Measurements from ENCODE around the gene SEMA5A.

The SEMA5A gene

GRCh38 chr5:9462109-9462508, 83.8 kb downstream of the SEMA5A start:
- WGBS (ENCODE audit: insufficient coverage, insufficient read length): no CpG with 5 or more reads among the region's 3 CpGs
- no peaks in the 10 kb centered on the region for H3K36me3 ChIP-seq (ENCODE audit: control insufficient read depth, insufficient read depth, low read length)

GRCh38 chr5:9460885-9461645, 84.8 kb downstream of the SEMA5A start:
- H3K4me3 ChIP-seq (ENCODE audit: low read length): no peak overlapping the region

More at GRCh38 chr5:9462109-9462508, 83.8 kb downstream of the SEMA5A start:
- DNase-seq (ENCODE audit: low read depth, low spot score): no peak
- no peak overlapping the region for H3K27ac ChIP-seq (ENCODE audit: low read length)
- H3K27me3 ChIP-seq (ENCODE audit: control insufficient read depth, insufficient read depth, low read length): no peaks in the 10 kb centered on the region
- peaks cover 1% of the 10 kb centered on the region; the same call in 1 of the 2 replicates for H3K9me3 ChIP-seq (ENCODE audit: control insufficient read depth, insufficient read depth, low read length)
- H3K4me3 ChIP-seq (ENCODE audit: low read length): no peak overlapping the region
- no peaks in the 10 kb centered on the region; the same call in 1 of the 2 replicates for H3K4me1 ChIP-seq (ENCODE audit: control insufficient read depth, insufficient read depth, low read length)

GRCh38 chr5:9456435-9457042, 89.3 kb downstream of the SEMA5A start:
- DNase-seq (ENCODE audit: low read depth, low spot score): no peak
- Histone ChIP-seq H3K27me3 (ENCODE audit: control insufficient read depth, insufficient read depth, low read length) (no peaks in the 10 kb centered on the region), H3K4me3 (ENCODE audit: low read length) (no peak overlapping the region), H3K36me3 (ENCODE audit: control insufficient read depth, insufficient read depth, low read length) (no peaks in the 10 kb centered on the region), H3K4me1 (ENCODE audit: control insufficient read depth, insufficient read depth, low read length) (peaks cover 3% of the 10 kb centered on the region; the same call in 1 of the 2 replicates), H3K9me3 (ENCODE audit: control insufficient read depth, insufficient read depth, low read length) (peaks cover 1% of the 10 kb centered on the region; the same call in 1 of the 2 replicates), H3K27ac (ENCODE audit: low read length) (no peak overlapping the region)
- WGBS (ENCODE audit: insufficient coverage, insufficient read length): no CpG with 5 or more reads among the region's 3 CpGs

More at GRCh38 chr5:9460885-9461645, 84.8 kb downstream of the SEMA5A start:
- no peaks in the 10 kb centered on the region for H3K27me3 ChIP-seq (ENCODE audit: control insufficient read depth, insufficient read depth, low read length)
- no peak for DNase-seq (ENCODE audit: low read depth, low spot score)
- no peaks in the 10 kb centered on the region for H3K36me3 ChIP-seq (ENCODE audit: control insufficient read depth, insufficient read depth, low read length)
- peaks cover 3% of the 10 kb centered on the region; the same call in 1 of the 2 replicates for H3K4me1 ChIP-seq (ENCODE audit: control insufficient read depth, insufficient read depth, low read length)
- WGBS (ENCODE audit: insufficient coverage, insufficient read length): no CpG with 5 or more reads among the region's 3 CpGs
- no peak overlapping the region for H3K27ac ChIP-seq (ENCODE audit: low read length)
- H3K9me3 ChIP-seq (ENCODE audit: control insufficient read depth, insufficient read depth, low read length): peaks cover 1% of the 10 kb centered on the region; the same call in 1 of the 2 replicates

- Histone ChIP-seq H3K27me3 (ENCODE audit: control insufficient read depth, insufficient read depth, low read length) (no peaks in the 10 kb centered on the region), H3K4me1 (ENCODE audit: control insufficient read depth, insufficient read depth, low read length) (peaks cover 3% of the 10 kb centered on the region; the same call in 1 of the 2 replicates), H3K36me3 (ENCODE audit: control insufficient read depth, insufficient read depth, low read length) (no peaks in the 10 kb centered on the region), H3K27ac (ENCODE audit: low read length) (no peak overlapping the region), H3K9me3 (ENCODE audit: control insufficient read depth, insufficient read depth, low read length) (peaks cover 1% of the 10 kb centered on the region; the same call in 1 of the 2 replicates), H3K4me3 (ENCODE audit: low read length) (no peak overlapping the region)
- no peak for DNase-seq (ENCODE audit: low read depth, low spot score)
- WGBS (ENCODE audit: insufficient coverage, insufficient read length): no CpG with 5 or more reads among the region's 4 CpGs
These were observed 89.9 kb downstream of the SEMA5A start for GRCh38 chr5:9455826-9456434.

GRCh38 chr5:9454491-9454890, 91.4 kb downstream of the SEMA5A start:
- Histone ChIP-seq H3K4me1 (ENCODE audit: control insufficient read depth, insufficient read depth, low read length) (peaks cover 3% of the 10 kb centered on the region; the same call in 1 of the 2 replicates), H3K27ac (ENCODE audit: low read length) (no peak overlapping the region), H3K4me3 (ENCODE audit: low read length) (no peak overlapping the region), H3K9me3 (ENCODE audit: control insufficient read depth, insufficient read depth, low read length) (peaks cover 1% of the 10 kb centered on the region; the same call in 1 of the 2 replicates), H3K27me3 (ENCODE audit: control insufficient read depth, insufficient read depth, low read length) (no peaks in the 10 kb centered on the region), H3K36me3 (ENCODE audit: control insufficient read depth, insufficient read depth, low read length) (no peaks in the 10 kb centered on the region)
- WGBS (ENCODE audit: insufficient coverage, insufficient read length): no CpG with 5 or more reads among the region's 3 CpGs
- no peak for DNase-seq (ENCODE audit: low read depth, low spot score)

- no peak for DNase-seq (ENCODE audit: low read depth, low spot score)
- Histone ChIP-seq H3K9me3 (ENCODE audit: control insufficient read depth, insufficient read depth, low read length) (no peaks in the 10 kb centered on the region), H3K36me3 (ENCODE audit: control insufficient read depth, insufficient read depth, low read length) (no peaks in the 10 kb centered on the region), H3K27ac (ENCODE audit: low read length) (no peak overlapping the region), H3K27me3 (ENCODE audit: control insufficient read depth, insufficient read depth, low read length) (no peaks in the 10 kb centered on the region), H3K4me1 (ENCODE audit: control insufficient read depth, insufficient read depth, low read length) (peaks cover 3% of the 10 kb centered on the region; the same call in 1 of the 2 replicates), H3K4me3 (ENCODE audit: low read length) (no peak overlapping the region)
- no CpG with 5 or more reads among the region's 4 CpGs for WGBS (ENCODE audit: insufficient coverage, insufficient read length)
These were observed 91.8 kb downstream of the SEMA5A start for GRCh38 chr5:9454012-9454481.

- WGBS (ENCODE audit: insufficient coverage, insufficient read length): no CpG with 5 or more reads among the region's 2 CpGs
- peaks cover 3% of the 10 kb centered on the region; the same call in 1 of the 2 replicates for H3K4me1 ChIP-seq (ENCODE audit: control insufficient read depth, insufficient read depth, low read length)
- H3K9me3 ChIP-seq (ENCODE audit: control insufficient read depth, insufficient read depth, low read length): no peaks in the 10 kb centered on the region
- H3K27ac ChIP-seq (ENCODE audit: low read length): no peak overlapping the region
- no peak for DNase-seq (ENCODE audit: low read depth, low spot score)
- no peaks in the 10 kb centered on the region for H3K27me3 ChIP-seq (ENCODE audit: control insufficient read depth, insufficient read depth, low read length)
- no peak overlapping the region for H3K4me3 ChIP-seq (ENCODE audit: low read length)
- H3K36me3 ChIP-seq (ENCODE audit: control insufficient read depth, insufficient read depth, low read length): no peaks in the 10 kb centered on the region
These were observed 92.3 kb downstream of the SEMA5A start for GRCh38 chr5:9453480-9454011.

GRCh38 chr5:9452181-9452580, 93.7 kb downstream of the SEMA5A start:
- no peaks in the 10 kb centered on the region for H3K36me3 ChIP-seq (ENCODE audit: control insufficient read depth, insufficient read depth, low read length)
- no peaks in the 10 kb centered on the region for H3K27me3 ChIP-seq (ENCODE audit: control insufficient read depth, insufficient read depth, low read length)
- H3K4me1 ChIP-seq (ENCODE audit: control insufficient read depth, insufficient read depth, low read length): peaks cover 3% of the 10 kb centered on the region; the same call in 1 of the 2 replicates
- H3K27ac ChIP-seq (ENCODE audit: low read length): no peak overlapping the region
- H3K9me3 ChIP-seq (ENCODE audit: control insufficient read depth, insufficient read depth, low read length): no peaks in the 10 kb centered on the region
- DNase-seq (ENCODE audit: low read depth, low spot score): no peak
- no peak overlapping the region for H3K4me3 ChIP-seq (ENCODE audit: low read length)
- WGBS (ENCODE audit: insufficient coverage, insufficient read length): no CpG with 5 or more reads among the region's 2 CpGs

- H3K27me3 ChIP-seq (ENCODE audit: control insufficient read depth, insufficient read depth, low read length): no peaks in the 10 kb centered on the region
These were observed 94.8 kb downstream of the SEMA5A start for GRCh38 chr5:9451037-9451436.

GRCh38 chr5:9447691-9448090, 98.2 kb downstream of the SEMA5A start:
- no peak for DNase-seq (ENCODE audit: low read depth, low spot score)

More at GRCh38 chr5:9451037-9451436, 94.8 kb downstream of the SEMA5A start:
- peaks cover under 1% of the 10 kb centered on the region; the same call in 1 of the 2 replicates for H3K4me1 ChIP-seq (ENCODE audit: control insufficient read depth, insufficient read depth, low read length)
- no peak overlapping the region for H3K4me3 ChIP-seq (ENCODE audit: low read length)
- no peak for DNase-seq (ENCODE audit: low read depth, low spot score)
- H3K9me3 ChIP-seq (ENCODE audit: control insufficient read depth, insufficient read depth, low read length): no peaks in the 10 kb centered on the region
- WGBS (ENCODE audit: insufficient coverage, insufficient read length): no CpG with 5 or more reads among the region's 4 CpGs
- no peaks in the 10 kb centered on the region for H3K36me3 ChIP-seq (ENCODE audit: control insufficient read depth, insufficient read depth, low read length)
- H3K27ac ChIP-seq (ENCODE audit: low read length): no peak overlapping the region

More at GRCh38 chr5:9447691-9448090, 98.2 kb downstream of the SEMA5A start:
- H3K4me1 ChIP-seq (ENCODE audit: control insufficient read depth, insufficient read depth, low read length): no peaks in the 10 kb centered on the region
- no peaks in the 10 kb centered on the region for H3K36me3 ChIP-seq (ENCODE audit: control insufficient read depth, insufficient read depth, low read length)
- H3K27me3 ChIP-seq (ENCODE audit: control insufficient read depth, insufficient read depth, low read length): no peaks in the 10 kb centered on the region
- H3K9me3 ChIP-seq (ENCODE audit: control insufficient read depth, insufficient read depth, low read length): no peaks in the 10 kb centered on the region
- H3K4me3 ChIP-seq (ENCODE audit: low read length): no peak overlapping the region
- H3K27ac ChIP-seq (ENCODE audit: low read length): no peak overlapping the region
- WGBS (ENCODE audit: insufficient coverage, insufficient read length): no CpG with 5 or more reads among the region's 2 CpGs
